ENCODE results near the gene HECTD4.

GRCh38 chr12:112239020-112239419 lies 143.2 kb downstream of the HECTD4 start:
- TF ChIP-seq SUZ12 (IDR thresholded peaks at IDR 0.05; ENCODE audit: extremely low read depth, insufficient read depth, insufficient read length): no peak
- no peak for TF ChIP-seq YY1 (IDR thresholded peaks at IDR 0.05; ENCODE audit: insufficient read depth, insufficient read length)

Data from NT2/D1 (cell line).